ENCODE measurements around the gene ALDH3A1. TPM values are rescaled to one million over a fixed set of nuclear protein-coding genes. Genes with fewer than 3 reads are reported as not detected.

The ALDH3A1 gene
- polyA plus RNA-seq, 3 donors = not detected

DNA sequence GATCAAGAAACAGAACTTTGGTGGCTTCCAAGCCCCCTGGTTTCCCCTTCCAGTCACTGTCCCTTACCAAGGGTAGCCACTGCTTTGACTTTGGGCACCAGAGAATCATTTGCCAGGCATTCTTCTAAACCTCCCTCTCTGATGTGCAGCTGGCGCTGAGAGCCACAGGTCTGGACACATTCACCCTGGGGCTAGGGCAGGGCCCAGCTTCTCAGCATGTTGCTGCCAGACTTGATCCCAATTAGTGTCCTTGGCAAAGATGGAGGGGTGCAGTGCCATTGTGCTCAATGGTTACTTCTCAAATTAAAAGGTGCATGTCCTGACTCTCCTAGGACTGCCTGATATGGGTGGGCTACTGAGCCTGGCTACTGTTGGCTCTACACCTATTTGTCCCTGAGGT, 24.1 kb downstream of the ALDH3A1 start:
- 88% methylated on average over 1 of the region's 1 CpG for WGBS (ENCODE audit: insufficient coverage)
- peak overlapping the region; percentile 73 to 91 for H3K27ac ChIP-seq (ENCODE audit: low read depth in 1 of 2, low read length in 2 of 2)
- DNase-seq = no peak

DNA sequence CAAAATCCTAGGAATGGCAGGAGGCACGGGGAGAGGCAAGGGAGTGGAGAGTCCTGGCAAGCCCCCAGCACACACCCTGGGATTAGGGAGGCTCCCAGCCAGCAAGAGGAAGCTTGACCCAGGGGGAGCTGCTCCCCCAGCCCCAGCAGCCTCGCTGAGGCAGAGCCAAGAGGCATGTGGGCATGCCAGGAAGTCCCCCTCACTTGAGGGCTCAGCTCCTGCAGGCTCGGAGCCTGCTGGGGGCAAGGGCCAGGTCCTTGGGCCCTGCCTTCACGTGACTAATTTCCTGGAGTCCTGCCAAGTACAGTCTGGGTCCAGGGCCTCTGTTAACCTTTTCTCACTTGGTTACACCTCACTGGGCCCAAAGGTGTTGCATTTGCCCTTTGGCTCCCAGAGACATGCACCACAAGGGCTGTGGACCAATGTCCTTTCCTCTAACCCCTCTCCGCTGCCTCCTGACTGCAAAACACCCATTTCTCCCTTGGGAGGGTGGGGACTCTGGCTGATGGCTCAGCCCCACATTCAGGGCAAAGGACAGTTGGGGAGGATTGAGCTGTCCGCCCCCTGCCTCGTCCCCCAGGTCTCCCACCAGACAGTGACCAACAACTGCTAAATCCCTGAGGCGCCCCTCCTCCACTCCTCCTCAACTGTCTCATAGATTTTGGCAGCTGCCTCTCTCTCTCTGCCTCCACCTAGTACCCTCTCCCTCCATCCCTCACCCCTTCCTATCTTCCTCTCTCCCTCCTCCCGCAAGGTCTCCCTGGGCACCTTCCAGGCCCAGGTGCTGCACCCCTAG, 27.3 kb downstream of the ALDH3A1 start:
- Mint-ChIP-seq H3K36me3 (peaks cover 0 to 6% of the 10 kb centered on the region in 2 donors), H3K4me1 (peaks cover 29% of the 10 kb centered on the region), H3K9me3 (peaks cover 0 to 1% (median 0%) of the 10 kb centered on the region in 7 donors), H3K27me3 (ENCODE audit: low read depth in 3 of 3) (peaks cover 0 to 8% (median 0%) of the 10 kb centered on the region in 3 donors), H3K4me3 (no peak overlapping the region), H3K27ac (peak overlapping the region in 1 of 7 donors; percentile 26)
- 53% methylated on average over 8 of the region's 9 CpGs for WGBS (ENCODE audit: insufficient coverage)
- Histone ChIP-seq H3K36me3 (replicated peaks in 1 of 2; ENCODE audit: control insufficient read depth in 1 of 2, insufficient read depth in 2 of 2, low read length in 2 of 2) (no peaks in the 10 kb centered on the region), H3K9me3 (replicated peaks in 1 of 2; ENCODE audit: control insufficient read depth in 1 of 2, insufficient read depth in 1 of 2, low read length in 2 of 2) (no peaks in the 10 kb centered on the region), H3K4me1 (ENCODE audit: control insufficient read depth in 1 of 2, insufficient read depth in 2 of 2, low read length in 2 of 2) (peaks cover 28 to 35% of the 10 kb centered on the region in 2 donors), H3K9ac (ENCODE audit: insufficient read depth, low read length, poor library complexity, severe bottlenecking) (no peak overlapping the region), H3K79me2 (ENCODE audit: insufficient read depth, low read length) (no peaks in the 10 kb centered on the region), H3K27me3 (ENCODE audit: control insufficient read depth in 2 of 2, insufficient read depth in 2 of 2, low read length in 2 of 2) (no peaks in the 10 kb centered on the region), H3K27ac (ENCODE audit: low read depth in 1 of 2, low read length in 2 of 2) (no peak overlapping the region), H2AFZ (ENCODE audit: insufficient read depth, low read depth, low read length, poor library complexity, severe bottlenecking) (peak overlapping the region; percentile 67), H3K4me3 (replicated peaks in 1 of 3; ENCODE audit: low read depth in 2 of 3, low read length in 3 of 3) (no peak overlapping the region), H4K20me1 (ENCODE audit: insufficient read depth, low read length) (no peaks in the 10 kb centered on the region), H3K4me2 (replicated peaks; ENCODE audit: extremely low read depth, low read length, poor library complexity, severe bottlenecking) (no peak overlapping the region)
- DNase-seq = no peak
- intact Hi-C loops (cut with micrococcal nuclease) = loop anchor here in 1 of 2 donors (10.0 kb wide), 1 partner anchor 76 kb away; the partner anchor contains the start of gene ALDH3A2
- TF ChIP-seq, protein P1, sequence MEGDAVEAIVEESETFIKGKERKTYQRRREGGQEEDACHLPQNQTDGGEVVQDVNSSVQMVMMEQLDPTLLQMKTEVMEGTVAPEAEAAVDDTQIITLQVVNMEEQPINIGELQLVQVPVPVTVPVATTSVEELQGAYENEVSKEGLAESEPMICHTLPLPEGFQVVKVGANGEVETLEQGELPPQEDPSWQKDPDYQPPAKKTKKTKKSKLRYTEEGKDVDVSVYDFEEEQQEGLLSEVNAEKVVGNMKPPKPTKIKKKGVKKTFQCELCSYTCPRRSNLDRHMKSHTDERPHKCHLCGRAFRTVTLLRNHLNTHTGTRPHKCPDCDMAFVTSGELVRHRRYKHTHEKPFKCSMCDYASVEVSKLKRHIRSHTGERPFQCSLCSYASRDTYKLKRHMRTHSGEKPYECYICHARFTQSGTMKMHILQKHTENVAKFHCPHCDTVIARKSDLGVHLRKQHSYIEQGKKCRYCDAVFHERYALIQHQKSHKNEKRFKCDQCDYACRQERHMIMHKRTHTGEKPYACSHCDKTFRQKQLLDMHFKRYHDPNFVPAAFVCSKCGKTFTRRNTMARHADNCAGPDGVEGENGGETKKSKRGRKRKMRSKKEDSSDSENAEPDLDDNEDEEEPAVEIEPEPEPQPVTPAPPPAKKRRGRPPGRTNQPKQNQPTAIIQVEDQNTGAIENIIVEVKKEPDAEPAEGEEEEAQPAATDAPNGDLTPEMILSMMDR (IDR thresholded peaks at IDR 0.05) = no peak

More for the DNA sequence above, 24.1 kb downstream of the ALDH3A1 start:
- Histone ChIP-seq H3K4me1 (ENCODE audit: control insufficient read depth in 1 of 2, insufficient read depth in 2 of 2, low read length in 2 of 2) (peaks cover 37 to 47% of the 10 kb centered on the region in 2 donors), H4K20me1 (ENCODE audit: insufficient read depth, low read length) (no peaks in the 10 kb centered on the region), H2AFZ (ENCODE audit: insufficient read depth, low read depth, low read length, poor library complexity, severe bottlenecking) (peak overlapping the region; percentile 75), H3K4me2 (replicated peaks; ENCODE audit: extremely low read depth, low read length, poor library complexity, severe bottlenecking) (peak overlapping the region; percentile 70), H3K9me3 (replicated peaks in 1 of 2; ENCODE audit: control insufficient read depth in 1 of 2, insufficient read depth in 1 of 2, low read length in 2 of 2) (no peaks in the 10 kb centered on the region), H3K9ac (ENCODE audit: insufficient read depth, low read length, poor library complexity, severe bottlenecking) (peak overlapping the region; percentile 82), H3K36me3 (replicated peaks in 1 of 2; ENCODE audit: control insufficient read depth in 1 of 2, insufficient read depth in 2 of 2, low read length in 2 of 2) (no peaks in the 10 kb centered on the region), H3K79me2 (ENCODE audit: insufficient read depth, low read length) (no peaks in the 10 kb centered on the region), H3K27me3 (ENCODE audit: control insufficient read depth in 2 of 2, insufficient read depth in 2 of 2, low read length in 2 of 2) (no peaks in the 10 kb centered on the region), H3K4me3 (replicated peaks in 1 of 3; ENCODE audit: low read depth in 2 of 3, low read length in 3 of 3) (peak overlapping the region in 1 of 3 experiments; percentile 67)
- intact Hi-C loops (cut with micrococcal nuclease) = loop anchor here in 1 of 2 donors (10.0 kb wide), 1 partner anchor 79 kb away; the partner anchor contains the start of gene ALDH3A2
- Mint-ChIP-seq H3K4me3 (peak overlapping the region in 1 of 2 donors; percentile 49), H3K27me3 (ENCODE audit: low read depth in 3 of 3) (peaks cover 0 to 5% (median 0%) of the 10 kb centered on the region in 3 donors), H3K27ac (peak overlapping the region; percentile 85 to 94 (median 88)), H3K36me3 (peaks cover 0 to 6% of the 10 kb centered on the region in 2 donors), H3K4me1 (peaks cover 42% of the 10 kb centered on the region), H3K9me3 (peaks cover 0 to 1% (median 0%) of the 10 kb centered on the region in 7 donors)
- TF ChIP-seq, protein P1 (IDR thresholded peaks at IDR 0.05) = no peak
